ENCODE data around the gene RNU2-1. TPM values are rescaled to one million over a fixed set of nuclear protein-coding genes. Genes with fewer than 3 reads are reported as not detected.
"Not testable (repeated sequence)": the region's sequence is repeated elsewhere in the genome, so short reads cannot be mapped to it uniquely, and the experiment has no call there.

Gene RNU2-1
- not detected for total RNA-seq

DNA sequence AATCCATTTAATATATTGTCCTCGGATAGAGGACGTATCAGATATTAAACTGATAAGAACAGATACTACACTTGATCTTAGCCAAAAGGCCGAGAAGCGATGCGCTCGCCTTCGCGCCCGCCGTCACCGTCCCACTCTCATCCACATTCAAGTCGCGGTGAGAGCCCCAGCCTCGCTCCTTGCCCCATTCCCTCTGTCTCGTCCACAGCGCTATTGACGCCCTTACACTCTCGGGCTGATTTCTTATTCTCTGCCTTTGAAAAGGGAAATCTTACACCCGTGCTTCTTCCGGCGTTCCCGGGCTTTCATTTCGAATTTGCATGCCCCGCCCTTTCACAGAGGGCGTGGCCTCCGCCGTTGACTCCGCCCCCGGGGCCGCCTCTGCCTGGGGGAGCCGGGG, at the start of gene RNU2-1:
RNU2-1 (minus strand) TSS at position 101 of the 400 bp plus-strand sequence.
- not testable (repeated sequence) for H3K9me3 ChIP-seq (ENCODE audit: low read depth, low read length); H3K4me3 ChIP-seq (ENCODE audit: low read length); H3K27me3 ChIP-seq (ENCODE audit: insufficient read depth, low read length); H3K4me1 ChIP-seq (ENCODE audit: insufficient read depth, low read length)

DNA sequence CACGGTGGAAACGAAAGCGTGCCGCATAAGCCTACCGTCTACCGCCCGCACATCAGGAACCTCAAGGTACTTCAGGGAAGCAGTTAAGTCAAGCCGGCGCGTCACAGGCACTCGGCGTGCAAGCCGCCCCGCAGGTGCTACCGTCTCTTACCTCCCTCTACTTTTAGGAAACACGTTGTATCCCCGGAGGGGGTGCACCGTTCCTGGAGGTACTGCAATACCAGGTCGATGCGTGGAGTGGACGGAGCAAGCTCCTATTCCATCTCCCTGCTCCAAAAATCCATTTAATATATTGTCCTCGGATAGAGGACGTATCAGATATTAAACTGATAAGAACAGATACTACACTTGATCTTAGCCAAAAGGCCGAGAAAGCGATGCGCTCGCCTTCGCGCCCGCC, 39.1 kb upstream of the RNU2-1 start:
- not testable (repeated sequence) for H3K4me3 ChIP-seq (ENCODE audit: low read length); H3K9me3 ChIP-seq (ENCODE audit: low read depth, low read length); H3K4me1 ChIP-seq (ENCODE audit: insufficient read depth, low read length); H3K27me3 ChIP-seq (ENCODE audit: insufficient read depth, low read length)

DNA sequence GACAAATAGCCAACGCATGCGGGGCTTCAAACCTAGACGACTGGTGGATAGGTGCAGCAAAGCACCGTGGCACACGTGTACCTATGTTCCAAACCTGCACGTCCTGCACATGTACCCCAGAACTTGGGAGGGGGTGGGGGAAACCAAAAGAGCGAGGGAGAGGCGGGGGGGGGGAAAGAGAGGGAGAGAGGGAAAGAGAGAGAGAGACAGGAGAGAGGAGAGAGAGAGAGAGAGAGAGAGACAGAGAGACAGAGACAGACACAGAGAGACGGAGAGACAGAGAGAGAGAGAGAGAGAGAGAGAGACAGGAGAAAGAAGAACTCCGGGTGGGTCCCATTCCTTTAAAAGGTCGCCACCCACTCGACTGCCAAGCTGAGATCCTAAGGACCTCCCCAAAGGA, 38.7 kb upstream of the RNU2-1 start:
- H3K4me1 ChIP-seq (ENCODE audit: insufficient read depth, low read length); H3K4me3 ChIP-seq (ENCODE audit: low read length); H3K27me3 ChIP-seq (ENCODE audit: insufficient read depth, low read length); H3K9me3 ChIP-seq (ENCODE audit: low read depth, low read length): not testable (repeated sequence)

DNA sequence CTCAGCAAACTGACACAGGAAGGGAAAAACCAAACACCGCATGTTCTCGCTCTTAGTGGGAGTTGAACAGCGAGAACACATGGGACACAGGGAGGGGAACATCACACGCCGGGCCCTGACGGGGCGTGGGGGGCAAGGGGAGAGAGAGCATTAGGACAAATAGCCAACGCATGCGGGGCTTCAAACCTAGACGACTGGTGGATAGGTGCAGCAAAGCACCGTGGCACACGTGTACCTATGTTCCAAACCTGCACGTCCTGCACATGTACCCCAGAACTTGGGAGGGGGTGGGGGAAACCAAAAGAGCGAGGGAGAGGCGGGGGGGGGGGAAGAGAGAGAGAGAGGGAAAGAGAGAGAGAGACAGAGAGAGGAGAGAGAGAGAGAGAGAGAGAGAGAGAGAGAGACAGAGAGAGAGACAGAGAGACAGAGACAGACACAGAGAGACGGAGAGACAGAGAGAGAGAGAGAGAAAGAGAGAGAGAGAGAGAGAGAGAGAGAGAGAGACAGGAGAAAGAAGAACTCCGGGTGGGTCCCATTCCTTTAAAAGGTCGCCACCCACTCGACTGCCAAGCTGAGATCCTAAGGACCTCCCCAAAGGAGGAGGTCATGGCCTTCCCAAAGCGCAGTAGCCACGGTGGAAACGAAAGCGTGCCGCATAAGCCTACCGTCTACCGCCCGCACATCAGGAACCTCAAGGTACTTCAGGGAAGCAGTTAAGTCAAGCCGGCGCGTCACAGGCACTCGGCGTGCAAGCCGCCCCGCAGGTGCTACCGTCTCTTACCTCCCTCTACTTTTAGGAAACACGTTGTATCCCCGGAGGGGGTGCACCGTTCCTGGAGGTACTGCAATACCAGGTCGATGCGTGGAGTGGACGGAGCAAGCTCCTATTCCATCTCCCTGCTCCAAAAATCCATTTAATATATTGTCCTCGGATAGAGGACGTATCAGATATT, 37.1 kb upstream of the RNU2-1 start:
- H3K4me3 ChIP-seq (ENCODE audit: low read length); H3K9me3 ChIP-seq (ENCODE audit: low read depth, low read length); H3K27me3 ChIP-seq (ENCODE audit: insufficient read depth, low read length); H3K4me1 ChIP-seq (ENCODE audit: insufficient read depth, low read length): not testable (repeated sequence)

DNA sequence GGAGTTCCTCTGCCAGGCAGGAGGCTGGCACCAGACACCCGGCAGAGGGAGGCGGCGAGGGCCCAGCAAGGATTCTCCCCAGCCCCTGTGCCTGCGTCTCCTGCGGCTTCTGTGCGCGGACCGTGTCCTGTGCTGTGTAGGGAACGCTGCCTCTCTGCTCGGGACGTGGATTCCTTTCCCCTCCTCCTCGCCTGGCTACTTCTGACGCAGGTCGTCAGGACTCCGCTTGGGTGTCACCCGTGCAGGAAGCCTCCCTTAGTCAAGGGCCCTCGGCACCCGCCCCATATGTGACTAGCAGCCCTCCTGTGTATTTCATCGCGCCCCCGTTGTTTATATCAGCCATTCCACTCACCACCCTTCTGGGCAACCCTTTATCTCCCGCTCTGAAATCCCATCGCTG, 12.7 kb upstream of the RNU2-1 start:
- H3K27me3 ChIP-seq (ENCODE audit: insufficient read depth, low read length); H3K4me1 ChIP-seq (ENCODE audit: insufficient read depth, low read length); H3K9me3 ChIP-seq (ENCODE audit: low read depth, low read length); H3K4me3 ChIP-seq (ENCODE audit: low read length): not testable (repeated sequence)

DNA sequence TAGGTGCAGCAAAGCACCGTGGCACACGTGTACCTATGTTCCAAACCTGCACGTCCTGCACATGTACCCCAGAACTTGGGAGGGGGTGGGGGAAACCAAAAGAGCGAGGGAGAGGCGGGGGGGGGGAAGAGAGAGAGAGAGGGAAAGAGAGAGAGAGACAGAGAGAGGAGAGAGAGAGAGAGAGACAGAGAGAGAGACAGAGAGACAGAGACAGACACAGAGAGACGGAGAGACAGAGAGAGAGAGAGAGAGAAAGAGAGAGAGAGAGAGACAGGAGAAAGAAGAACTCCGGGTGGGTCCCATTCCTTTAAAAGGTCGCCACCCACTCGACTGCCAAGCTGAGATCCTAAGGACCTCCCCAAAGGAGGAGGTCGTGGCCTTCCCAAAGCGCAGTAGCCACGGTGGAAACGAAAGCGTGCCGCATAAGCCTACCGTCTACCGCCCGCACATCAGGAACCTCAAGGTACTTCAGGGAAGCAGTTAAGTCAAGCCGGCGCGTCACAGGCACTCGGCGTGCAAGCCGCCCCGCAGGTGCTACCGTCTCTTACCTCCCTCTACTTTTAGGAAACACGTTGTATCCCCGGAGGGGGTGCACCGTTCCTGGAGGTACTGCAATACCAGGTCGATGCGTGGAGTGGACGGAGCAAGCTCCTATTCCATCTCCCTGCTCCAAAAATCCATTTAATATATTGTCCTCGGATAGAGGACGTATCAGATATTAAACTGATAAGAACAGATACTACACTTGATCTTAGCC, 7.0 kb upstream of the RNU2-1 start:
- not testable (repeated sequence) for H3K9me3 ChIP-seq (ENCODE audit: low read depth, low read length); H3K4me1 ChIP-seq (ENCODE audit: insufficient read depth, low read length); H3K27me3 ChIP-seq (ENCODE audit: insufficient read depth, low read length); H3K4me3 ChIP-seq (ENCODE audit: low read length)

DNA sequence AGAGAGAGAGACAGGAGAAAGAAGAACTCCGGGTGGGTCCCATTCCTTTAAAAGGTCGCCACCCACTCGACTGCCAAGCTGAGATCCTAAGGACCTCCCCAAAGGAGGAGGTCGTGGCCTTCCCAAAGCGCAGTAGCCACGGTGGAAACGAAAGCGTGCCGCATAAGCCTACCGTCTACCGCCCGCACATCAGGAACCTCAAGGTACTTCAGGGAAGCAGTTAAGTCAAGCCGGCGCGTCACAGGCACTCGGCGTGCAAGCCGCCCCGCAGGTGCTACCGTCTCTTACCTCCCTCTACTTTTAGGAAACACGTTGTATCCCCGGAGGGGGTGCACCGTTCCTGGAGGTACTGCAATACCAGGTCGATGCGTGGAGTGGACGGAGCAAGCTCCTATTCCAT, 5.8 kb upstream of the RNU2-1 start:
- not testable (repeated sequence) for H3K4me1 ChIP-seq (ENCODE audit: insufficient read depth, low read length); H3K9me3 ChIP-seq (ENCODE audit: low read depth, low read length); H3K4me3 ChIP-seq (ENCODE audit: low read length); H3K27me3 ChIP-seq (ENCODE audit: insufficient read depth, low read length)

DNA sequence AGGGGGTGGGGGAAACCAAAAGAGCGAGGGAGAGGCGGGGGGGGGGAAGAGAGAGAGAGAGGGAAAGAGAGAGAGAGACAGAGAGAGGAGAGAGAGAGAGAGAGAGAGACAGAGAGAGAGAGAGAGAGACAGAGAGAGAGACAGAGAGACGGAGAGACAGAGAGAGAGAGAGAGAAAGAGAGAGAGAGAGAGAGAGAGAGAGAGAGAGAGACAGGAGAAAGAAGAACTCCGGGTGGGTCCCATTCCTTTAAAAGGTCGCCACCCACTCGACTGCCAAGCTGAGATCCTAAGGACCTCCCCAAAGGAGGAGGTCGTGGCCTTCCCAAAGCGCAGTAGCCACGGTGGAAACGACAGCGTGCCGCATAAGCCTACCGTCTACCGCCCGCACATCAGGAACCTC, 514 bp downstream of the RNU2-1 start:
- not testable (repeated sequence) for H3K9me3 ChIP-seq (ENCODE audit: low read depth, low read length); H3K4me3 ChIP-seq (ENCODE audit: low read length); H3K27me3 ChIP-seq (ENCODE audit: insufficient read depth, low read length); H3K4me1 ChIP-seq (ENCODE audit: insufficient read depth, low read length)

DNA sequence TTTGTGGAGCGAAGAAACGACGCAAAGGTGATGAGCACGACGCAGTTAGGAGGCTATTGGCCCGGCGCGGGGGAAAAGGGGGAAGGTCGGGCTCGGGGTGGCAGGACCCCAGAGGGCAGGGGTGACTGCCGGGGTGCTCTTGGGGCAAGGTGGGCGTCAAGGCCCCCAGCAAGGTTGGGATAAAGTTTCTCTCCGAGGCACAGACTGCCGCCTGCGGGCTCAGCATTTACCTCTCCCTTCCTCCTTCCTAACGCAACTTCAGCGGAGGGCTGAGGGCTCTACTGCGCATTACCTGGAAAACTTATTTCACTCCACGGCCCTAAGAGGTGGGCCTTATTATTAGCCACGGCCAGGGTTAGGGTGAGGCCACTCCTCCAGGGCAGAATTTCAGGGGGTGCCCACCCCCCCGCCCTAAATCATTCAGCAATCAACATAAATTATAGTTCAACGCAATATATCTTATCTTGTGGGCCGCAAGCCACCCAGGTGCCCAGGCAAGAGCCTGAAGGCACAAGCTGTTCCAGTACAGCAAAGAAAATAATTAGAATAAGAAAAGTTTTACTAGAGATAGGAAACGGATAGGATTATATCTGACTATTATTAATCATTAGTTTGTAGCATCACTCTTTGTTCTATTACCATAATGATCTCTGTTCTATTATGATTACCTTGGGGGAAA, 1.6 kb downstream of the RNU2-1 start:
- not testable (repeated sequence) for H3K4me3 ChIP-seq (ENCODE audit: low read length); H3K27me3 ChIP-seq (ENCODE audit: insufficient read depth, low read length); H3K4me1 ChIP-seq (ENCODE audit: insufficient read depth, low read length); H3K9me3 ChIP-seq (ENCODE audit: low read depth, low read length)

DNA sequence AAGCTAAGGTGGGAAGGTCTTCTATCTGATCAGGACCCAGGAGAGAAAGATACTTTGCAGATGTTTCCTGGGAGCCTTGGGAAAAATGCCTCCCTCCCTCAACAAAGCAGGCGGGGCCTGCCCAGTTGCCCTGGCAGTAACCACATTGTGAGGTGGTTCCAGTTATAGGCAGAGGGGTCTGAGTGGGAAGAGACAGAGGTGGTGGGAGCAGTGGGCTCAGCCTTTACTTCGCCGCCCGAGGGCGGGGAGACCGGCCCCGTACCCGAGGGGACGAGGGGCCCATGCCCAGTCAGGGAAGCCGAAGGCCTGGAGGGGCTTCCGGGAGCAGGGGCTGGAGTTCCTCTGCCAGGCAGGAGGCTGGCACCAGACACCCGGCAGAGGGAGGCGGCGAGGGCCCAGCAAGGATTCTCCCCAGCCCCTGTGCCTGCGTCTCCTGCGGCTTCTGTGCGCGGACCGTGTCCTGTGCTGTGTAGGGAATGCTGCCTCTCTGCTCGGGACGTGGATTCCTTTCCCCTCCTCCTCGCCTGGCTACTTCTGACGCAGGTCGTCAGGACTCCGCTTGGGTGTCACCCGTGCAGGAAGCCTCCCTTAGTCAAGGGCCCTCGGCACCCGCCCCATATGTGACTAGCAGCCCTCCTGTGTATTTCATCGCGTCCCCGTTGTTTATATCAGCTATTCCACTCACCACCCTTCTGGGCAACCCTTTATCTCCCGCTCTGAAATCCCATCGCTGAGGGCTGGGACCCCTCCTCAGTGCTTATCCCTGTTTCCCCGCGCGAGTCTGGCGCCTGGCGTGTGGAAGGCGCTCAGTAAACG, 2.4 kb downstream of the RNU2-1 start:
- not testable (repeated sequence) for H3K4me3 ChIP-seq (ENCODE audit: low read length)

DNA sequence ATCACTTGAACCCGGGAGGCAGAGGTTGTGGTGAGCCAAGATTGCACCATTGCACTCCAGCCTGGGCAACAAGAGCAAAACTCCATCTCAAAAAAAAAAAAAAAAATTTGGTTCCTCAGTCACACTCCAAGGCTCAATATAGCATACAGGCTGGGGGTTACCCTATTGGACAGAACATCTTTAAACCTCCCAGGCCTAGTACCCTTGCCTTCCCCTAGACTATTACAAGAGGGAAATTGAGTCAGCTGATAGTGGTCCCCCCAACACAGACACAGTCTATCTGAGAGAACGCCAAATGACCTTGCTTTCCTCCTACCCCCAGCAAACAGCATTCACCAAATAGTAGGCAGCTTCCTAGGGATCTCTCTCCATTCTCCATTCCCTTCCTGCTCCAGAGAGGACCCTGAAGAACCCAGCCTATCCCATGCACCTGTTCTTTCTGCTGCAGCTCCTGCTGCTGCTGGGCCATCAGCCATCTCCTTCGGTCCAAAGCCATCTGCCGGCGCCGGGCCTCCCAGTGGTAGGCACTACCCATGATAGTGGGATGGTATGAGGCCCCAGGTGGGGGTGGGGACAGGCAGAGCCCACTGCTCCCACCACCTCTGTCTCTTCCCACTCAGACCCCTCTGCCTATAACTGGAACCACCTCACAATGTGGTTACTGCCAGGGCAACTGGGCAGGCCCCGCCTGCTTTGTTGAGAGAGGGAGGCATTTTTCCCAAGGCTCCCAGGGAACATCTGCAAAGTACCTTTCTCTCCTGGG, 5.6 kb downstream of the RNU2-1 start, which contains the start of gene CCDC200:
CCDC200 (minus strand) TSS at position 604 of the 763 bp plus-strand sequence; CDS start at position 535, 69 bp downstream.
- H3K4me3 ChIP-seq (ENCODE audit: low read length); H3K4me1 ChIP-seq (ENCODE audit: insufficient read depth, low read length); H3K27me3 ChIP-seq (ENCODE audit: insufficient read depth, low read length); H3K9me3 ChIP-seq (ENCODE audit: low read depth, low read length): not testable (repeated sequence)

More for the DNA sequence above, 2.4 kb downstream of the RNU2-1 start:
- H3K4me1 ChIP-seq (ENCODE audit: insufficient read depth, low read length); H3K27me3 ChIP-seq (ENCODE audit: insufficient read depth, low read length); H3K9me3 ChIP-seq (ENCODE audit: low read depth, low read length): not testable (repeated sequence)

DNA sequence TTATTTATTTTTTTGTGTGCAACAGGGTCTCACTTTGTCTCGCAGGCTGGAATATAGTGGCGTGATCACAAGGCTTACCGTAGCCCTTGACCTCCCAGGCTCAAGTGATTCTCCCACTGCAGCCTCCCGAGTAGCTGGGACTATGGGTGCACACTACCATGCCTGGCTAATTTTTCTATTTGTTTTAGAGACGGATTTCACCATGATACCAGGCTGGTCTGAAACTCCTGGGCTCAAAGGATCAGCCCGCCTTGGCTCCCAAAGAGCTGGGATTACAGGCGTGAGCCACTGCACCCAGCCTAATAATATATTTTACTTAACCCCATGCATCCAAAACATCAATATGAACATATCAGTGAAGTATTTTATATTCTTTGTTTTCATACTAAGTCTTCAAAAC, 7.4 kb downstream of the RNU2-1 start:
- no peaks in the 10 kb centered on the region for H3K27me3 ChIP-seq (ENCODE audit: insufficient read depth, low read length)
- no peaks in the 10 kb centered on the region for H3K9me3 ChIP-seq (ENCODE audit: low read depth, low read length)
- H3K4me1 ChIP-seq (ENCODE audit: insufficient read depth, low read length), result no peaks in the 10 kb centered on the region
- H3K4me3 ChIP-seq (ENCODE audit: low read length), result no peak overlapping the region

DNA sequence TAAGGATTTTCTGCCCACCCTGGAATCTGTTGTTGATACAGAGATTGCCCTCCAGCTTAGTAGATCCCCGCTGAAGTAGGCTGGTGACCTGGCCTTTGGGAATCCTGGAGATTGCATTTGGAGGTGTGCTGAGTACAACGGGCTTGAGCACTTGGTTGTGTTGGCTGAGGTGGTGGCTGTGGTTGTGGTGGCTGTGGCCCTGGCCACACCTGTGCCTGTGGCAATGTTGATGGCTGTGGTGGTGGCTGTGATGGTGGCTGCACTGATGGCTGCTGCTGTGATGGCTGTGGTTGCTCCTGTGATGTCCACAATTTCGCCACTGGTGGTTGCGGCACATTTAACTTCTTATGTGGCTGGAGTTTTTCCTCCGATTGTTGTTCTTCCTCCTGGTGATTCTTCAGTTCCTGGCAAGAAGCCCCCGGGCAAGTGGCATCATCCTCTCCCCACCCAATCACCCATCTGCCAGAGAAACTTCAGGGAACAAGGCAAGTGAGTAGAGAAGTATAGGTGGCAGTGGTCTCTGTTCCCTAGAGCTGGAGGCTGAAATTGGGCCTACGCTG, 9.6 kb downstream of the RNU2-1 start:
- Histone ChIP-seq H3K27me3 (ENCODE audit: insufficient read depth, low read length) (no peaks in the 10 kb centered on the region), H3K4me3 (ENCODE audit: low read length) (no peak overlapping the region), H3K4me1 (ENCODE audit: insufficient read depth, low read length) (no peaks in the 10 kb centered on the region), H3K9me3 (ENCODE audit: low read depth, low read length) (no peaks in the 10 kb centered on the region)
